ENCODE results near the gene CD7.

CD7 gene

GRCh38 chr17:82297714-82298537, 19.5 kb downstream of the CD7 start:
- no peak for DNase-seq

GRCh38 chr17:82297280-82297713, 20.1 kb downstream of the CD7 start:
- DNase-seq = no peak

- DNase-seq = no peak
Observed at GRCh38 chr17:82296511-82297279, 20.7 kb downstream of the CD7 start.

GRCh38 chr17:82295472-82295814, 22.0 kb downstream of the CD7 start:
- DNase-seq = no peak

GRCh38 chr17:82294064-82294773, 23.2 kb downstream of the CD7 start:
- DNase-seq = no peak

GRCh38 chr17:82292251-82293154, 24.9 kb downstream of the CD7 start:
- DNase-seq = peak; percentile 96

GRCh38 chr17:82291582-82292250, 25.7 kb downstream of the CD7 start:
- no peak for DNase-seq

- peak; percentile 93 for DNase-seq
Observed at GRCh38 chr17:82287868-82288801, 29.3 kb downstream of the CD7 start.

- no peak for DNase-seq
Observed at GRCh38 chr17:82287013-82287867, 30.2 kb downstream of the CD7 start.

GRCh38 chr17:82285141-82285540, 32.3 kb downstream of the CD7 start:
- no peak for DNase-seq

- DNase-seq = no peak
Observed at GRCh38 chr17:82283208-82283749, 34.1 kb downstream of the CD7 start.

GRCh38 chr17:82282239-82283207, 34.9 kb downstream of the CD7 start:
- no peak for DNase-seq

GRCh38 chr17:82281502-82282238, 35.7 kb downstream of the CD7 start:
- no peak for DNase-seq

GRCh38 chr17:82281076-82281475, 36.3 kb downstream of the CD7 start:
- no peak for DNase-seq

- no peak for DNase-seq
Observed at GRCh38 chr17:82280537-82280936, 36.9 kb downstream of the CD7 start.

GRCh38 chr17:82278786-82279391, 38.5 kb downstream of the CD7 start:
- no peak for DNase-seq

- no peak for DNase-seq
Observed at GRCh38 chr17:82278308-82278707, 39.1 kb downstream of the CD7 start.

Measured in NCI-H187 treated with DMSO at 0.1 percent for 48 hours (cell line).